Thyroid gland (tissue), 4 donors: Measurements from ENCODE around the gene CHST11.

Experiments
- CTCF ChIP-seq, 6 experiments: fragments of 200-600 bp in 3 of 6; fragments of 450-650 bp in 3 of 6; sonication (generic) in 3 of 6; IDR thresholded peaks; one replicate each; pipeline ENCODE4 v1.5.1; 2016 to 2019; ENCODE audit warnings: antibody characterized with exemption in 6 of 6, mild to moderate bottlenecking in 2 of 6, inconsistent platforms in 1 of 6, moderate library complexity in 1 of 6
- POLR2A ChIP-seq, 2 donors: fragments of 450-650 bp; IDR thresholded peaks; one replicate each; pipeline ENCODE4 v1.6.1; 2017; ENCODE audit warnings: antibody characterized with exemption in 2 of 2, mild to moderate bottlenecking in 2 of 2, moderate library complexity in 1 of 2

- TF ChIP-seq CTCF (IDR thresholded peaks at IDR 0.05) (no peak), POLR2A (IDR thresholded peaks at IDR 0.05) (no peak)
These were observed 329.1 kb downstream of the CHST11 start for GRCh38 chr12:104785886-104786285.
